T-helper 2 cell treated with Interferon-gamma antibody and Interleukin-4, amounts not matched to agents 100 ng/mL and 5 ng/mL, for 36 hours (primary cell): ENCODE data around the gene ANAPC16. TPM values are rescaled to one million over a fixed set of nuclear protein-coding genes. Genes with fewer than 3 reads are reported as not detected.
"Not testable (repeated sequence)": the region's sequence is repeated elsewhere in the genome, so short reads cannot be mapped to it uniquely, and the experiment has no call there.

Source experiments
- intact Hi-C: fragments of 100-400 bp; cut with micrococcal nuclease; formaldehyde crosslinking; loops from one replicate; pipeline ENCODE4 v1.15.1; 2023
- total RNA-seq: library from RNA; stranded (reverse); gene quantifications from 2 replicates; pipeline ENCODE4 v1.2.3, GENCODE V29; 2022

The ANAPC16 gene
- total RNA-seq, 1 donor from 2014 or later: 78.7 TPM

- intact Hi-C loops: no loop called here
Measured at GRCh38 chr10:72277340-72277995, 61.7 kb downstream of the ANAPC16 start.

- intact Hi-C loops: no loop called here
Measured at GRCh38 chr10:72277996-72278667, 62.3 kb downstream of the ANAPC16 start.

GRCh38 chr10:72278668-72279393 lies 63.0 kb downstream of the ANAPC16 start:
- intact Hi-C loops: no loop called here

GRCh38 chr10:72279587-72279986 lies 63.8 kb downstream of the ANAPC16 start:
- intact Hi-C loops: not testable (repeated sequence)

GRCh38 chr10:72283131-72283530 lies 67.3 kb downstream of the ANAPC16 start:
- intact Hi-C loops: no loop called here

Other genes starting within 250 kb of the ANAPC16 start
- gene SPOCK2, start 127.5 kb upstream of the ANAPC16 start, total RNA-seq: 213 and 217 TPM in 2 replicates
- gene ASCC1, start 264 bp downstream of the ANAPC16 start, total RNA-seq: 24.3 and 26.1 TPM in 2 replicates
- gene DDIT4, start 57.9 kb downstream of the ANAPC16 start, total RNA-seq: 154 and 155 TPM in 2 replicates
- 34.5 and 37.0 TPM in 2 replicates for gene DNAJB12, start 138.9 kb downstream of the ANAPC16 start, total RNA-seq